Medulla oblongata (tissue), 1 donor: Measurements from ENCODE around the gene CD46.
A peak's percentile ranks its signal among the peaks of the same experiment; 100 is the strongest.

Source experiments
- DNase-seq: peaks from one replicate; pipeline ENCODE4 v3.0.0-alpha.2; 2015; ENCODE audit errors: extremely low spot score

The CD46 gene

GRCh38 chr1:207794861-207795260, 43.0 kb downstream of the CD46 start:
- no peak for DNase-seq

- DNase-seq, result peak; percentile 88
These were observed 45.5 kb downstream of the CD46 start for GRCh38 chr1:207797229-207797973.

- no peak for DNase-seq
These were observed 47.0 kb downstream of the CD46 start for GRCh38 chr1:207798847-207799246.

GRCh38 chr1:207799989-207800648, 48.3 kb downstream of the CD46 start:
- no peak for DNase-seq

GRCh38 chr1:207801819-207802218, 50.0 kb downstream of the CD46 start:
- no peak for DNase-seq

GRCh38 chr1:207803678-207804077, 51.8 kb downstream of the CD46 start:
- no peak for DNase-seq

GRCh38 chr1:207804721-207805468, 53.0 kb downstream of the CD46 start:
- no peak for DNase-seq

- peak; percentile 62 for DNase-seq
These were observed 54.1 kb downstream of the CD46 start for GRCh38 chr1:207805841-207806421.

- DNase-seq, result peak; percentile 55
These were observed 54.9 kb downstream of the CD46 start for GRCh38 chr1:207806531-207807325.

- DNase-seq, result no peak
These were observed 55.5 kb downstream of the CD46 start for GRCh38 chr1:207807326-207807689.

- DNase-seq, result peak; percentile 79
These were observed 56.0 kb downstream of the CD46 start for GRCh38 chr1:207807690-207808321.

- peak; percentile 66 for DNase-seq
These were observed 56.5 kb downstream of the CD46 start for GRCh38 chr1:207808322-207808705.

- DNase-seq, result no peak
These were observed 57.2 kb downstream of the CD46 start for GRCh38 chr1:207808911-207809555.

- peak; percentile 41 for DNase-seq
These were observed 58.3 kb downstream of the CD46 start for GRCh38 chr1:207810173-207810572.

- no peak for DNase-seq
These were observed 58.9 kb downstream of the CD46 start for GRCh38 chr1:207810606-207811295.

- no peak for DNase-seq
These were observed 59.5 kb downstream of the CD46 start for GRCh38 chr1:207811319-207811718.

- peak; percentile 94 for DNase-seq
These were observed 60.3 kb downstream of the CD46 start for GRCh38 chr1:207811920-207812720.

GRCh38 chr1:207812778-207813511, 61.1 kb downstream of the CD46 start:
- DNase-seq, result peak; percentile 47
